ENCODE results near the gene RBBP4. TPM values are rescaled to one million over a fixed set of nuclear protein-coding genes. Genes with fewer than 3 reads are reported as not detected.

RBBP4 gene
- total RNA-seq, 1 experiment from 2014 or later: 279 TPM

GRCh38 chr1:32609180-32609579, 41.8 kb upstream of the RBBP4 start:
- H3K4me3 ChIP-seq (replicated peaks in 1 of 2; ENCODE audit: low read depth in 1 of 2, low read length in 2 of 2): no peak overlapping the region
- DNase-seq (ENCODE audit: low read depth, low spot score) (no peak), ATAC-seq (no peak)
- H2AFZ ChIP-seq (ENCODE audit: low read depth, low read length, poor library complexity, severe bottlenecking): no peak overlapping the region
- no peak overlapping the region for H3K9ac ChIP-seq (ENCODE audit: low read length)
- no peaks in the 10 kb centered on the region for H3K79me2 ChIP-seq (ENCODE audit: insufficient read depth, low read length)
- H3K27ac ChIP-seq (ENCODE audit: low read depth, low read length): no peak overlapping the region
- H3K4me1 ChIP-seq (ENCODE audit: control insufficient read depth in 1 of 2, insufficient read depth in 2 of 2, low read length in 2 of 2): peaks cover 9 to 13% of the 10 kb centered on the region in 2 experiments
- intact Hi-C loops (cut with micrococcal nuclease): no loop called here
- RAD21 ChIA-PET (ENCODE audit: low non-redundant PET in 1 of 2, low total read pairs in 2 of 2, uncharacterized antibody in 2 of 2, unreplicated experiment in 2 of 2): no interaction called here
- TF ChIP-seq ATF3 (IDR thresholded peaks at IDR 0.05) (no peak), CTCF (IDR thresholded peaks at IDR 0.05 in 2 of 3, conservative IDR thresholded peaks at IDR 0.05 in 1 of 3; ENCODE audit: borderline replicate concordance in 1 of 3, insufficient read depth in 1 of 3, low read depth in 2 of 3, low read length in 2 of 3) (no peak), SRF (IDR thresholded peaks at IDR 0.05; ENCODE audit: low read depth) (no peak), EZH2 (IDR thresholded peaks at IDR 0.05) (no peak), POLR2AphosphoS5 (IDR thresholded peaks at IDR 0.05; ENCODE audit: low read depth, low read length) (no peak), SIN3A (IDR thresholded peaks at IDR 0.05; ENCODE audit: low read depth) (no peak), ZBTB33 (IDR thresholded peaks at IDR 0.05; ENCODE audit: extremely low read depth, insufficient replicate concordance, low read length) (no peak), TCF7L2 (IDR thresholded peaks at IDR 0.05; ENCODE audit: borderline replicate concordance, extremely low read depth, insufficient read depth, insufficient read length) (no peak), CBX3 (IDR thresholded peaks at IDR 0.05; ENCODE audit: low read depth) (no peak), ZFX (IDR thresholded peaks at IDR 0.05) (no peak)
- no peaks in the 10 kb centered on the region for H4K20me1 ChIP-seq (ENCODE audit: insufficient read depth)
- POLR2A ChIA-PET: no interaction called here
- H3K4me2 ChIP-seq (ENCODE audit: low read length): no peak overlapping the region
- CTCF ChIA-PET: interaction anchor here (1.5 kb wide), 1 partner anchor 42 kb away, joined by 3 read pairs; the partner anchor contains the start of gene RBBP4
- H3K27me3 ChIP-seq (ENCODE audit: insufficient read depth, low read length): no peaks in the 10 kb centered on the region
- no TSS peak for BruUV-seq (replicated peaks)
- no peaks in the 10 kb centered on the region for H3K36me3 ChIP-seq (ENCODE audit: control insufficient read depth in 1 of 2, insufficient read depth in 2 of 2, low read length in 2 of 2)
- no peaks in the 10 kb centered on the region for H3K9me3 ChIP-seq (ENCODE audit: control insufficient read depth in 1 of 2, insufficient read depth in 1 of 2, low read depth in 1 of 2, low read length in 2 of 2)
- no peaks in the 10 kb centered on the region for H3K9me2 ChIP-seq (ENCODE audit: insufficient read depth)

All from HCT116 (cell line).